Measurements from ENCODE around the gene BABAM2.

GRCh38 chr2:28248511-28248910, 358.0 kb downstream of the BABAM2 start:
- TF ChIP-seq, protein P1, sequence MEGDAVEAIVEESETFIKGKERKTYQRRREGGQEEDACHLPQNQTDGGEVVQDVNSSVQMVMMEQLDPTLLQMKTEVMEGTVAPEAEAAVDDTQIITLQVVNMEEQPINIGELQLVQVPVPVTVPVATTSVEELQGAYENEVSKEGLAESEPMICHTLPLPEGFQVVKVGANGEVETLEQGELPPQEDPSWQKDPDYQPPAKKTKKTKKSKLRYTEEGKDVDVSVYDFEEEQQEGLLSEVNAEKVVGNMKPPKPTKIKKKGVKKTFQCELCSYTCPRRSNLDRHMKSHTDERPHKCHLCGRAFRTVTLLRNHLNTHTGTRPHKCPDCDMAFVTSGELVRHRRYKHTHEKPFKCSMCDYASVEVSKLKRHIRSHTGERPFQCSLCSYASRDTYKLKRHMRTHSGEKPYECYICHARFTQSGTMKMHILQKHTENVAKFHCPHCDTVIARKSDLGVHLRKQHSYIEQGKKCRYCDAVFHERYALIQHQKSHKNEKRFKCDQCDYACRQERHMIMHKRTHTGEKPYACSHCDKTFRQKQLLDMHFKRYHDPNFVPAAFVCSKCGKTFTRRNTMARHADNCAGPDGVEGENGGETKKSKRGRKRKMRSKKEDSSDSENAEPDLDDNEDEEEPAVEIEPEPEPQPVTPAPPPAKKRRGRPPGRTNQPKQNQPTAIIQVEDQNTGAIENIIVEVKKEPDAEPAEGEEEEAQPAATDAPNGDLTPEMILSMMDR (IDR thresholded peaks at IDR 0.05) = no peak
- TF ChIP-seq POLR2A (IDR thresholded peaks at IDR 0.05) = no peak

All from sigmoid colon (tissue), 3 donors.